HAP-1 (cell line): ENCODE measurements around the gene PCDHA1.

Experiments used
- DNase-seq, 2 experiments: peaks; one replicate each; pipeline ENCODE4 v3.0.0-alpha.2; 2016 to 2020; ENCODE audit warnings: low spot score in 2 of 2
- H3K27me3 ChIP-seq: fragments of 250-450 bp; sonication (Bioruptor Pico); 2 replicates; pipeline ENCODE4 v1.5.1; 2020; ENCODE audit warnings: low read depth, mild to moderate bottlenecking, moderate library complexity
- H3K36me3 ChIP-seq: fragments of 250-450 bp; sonication (Bioruptor Pico); replicated peaks from 2 replicates; pipeline ENCODE4 v1.5.1; 2020; ENCODE audit warnings: mild to moderate bottlenecking
- H3K4me1 ChIP-seq: fragments of 250-450 bp; sonication (Bioruptor Pico); 2 replicates; pipeline ENCODE4 v1.5.1; 2020; ENCODE audit warnings: mild to moderate bottlenecking
- H3K4me3 ChIP-seq: fragments of 250-450 bp; sonication (Bioruptor Pico); 2 replicates; pipeline ENCODE4 v1.5.1; 2020; ENCODE audit warnings: mild to moderate bottlenecking, moderate library complexity
- H3K9me3 ChIP-seq: fragments of 250-450 bp; sonication (Bioruptor Pico); 2 replicates; pipeline ENCODE4 v1.5.1; 2020; ENCODE audit warnings: mild to moderate bottlenecking, moderate library complexity
- in situ Hi-C: fragments of 300-500 bp; cut with MboI; formaldehyde crosslinking; loops from 3 replicates; pipeline ENCODE4 v1.14.3; 2020; ENCODE audit warnings: low sequenced_read_pairs, inconsistent platforms, mixed read lengths

PCDHA1 gene

DNA sequence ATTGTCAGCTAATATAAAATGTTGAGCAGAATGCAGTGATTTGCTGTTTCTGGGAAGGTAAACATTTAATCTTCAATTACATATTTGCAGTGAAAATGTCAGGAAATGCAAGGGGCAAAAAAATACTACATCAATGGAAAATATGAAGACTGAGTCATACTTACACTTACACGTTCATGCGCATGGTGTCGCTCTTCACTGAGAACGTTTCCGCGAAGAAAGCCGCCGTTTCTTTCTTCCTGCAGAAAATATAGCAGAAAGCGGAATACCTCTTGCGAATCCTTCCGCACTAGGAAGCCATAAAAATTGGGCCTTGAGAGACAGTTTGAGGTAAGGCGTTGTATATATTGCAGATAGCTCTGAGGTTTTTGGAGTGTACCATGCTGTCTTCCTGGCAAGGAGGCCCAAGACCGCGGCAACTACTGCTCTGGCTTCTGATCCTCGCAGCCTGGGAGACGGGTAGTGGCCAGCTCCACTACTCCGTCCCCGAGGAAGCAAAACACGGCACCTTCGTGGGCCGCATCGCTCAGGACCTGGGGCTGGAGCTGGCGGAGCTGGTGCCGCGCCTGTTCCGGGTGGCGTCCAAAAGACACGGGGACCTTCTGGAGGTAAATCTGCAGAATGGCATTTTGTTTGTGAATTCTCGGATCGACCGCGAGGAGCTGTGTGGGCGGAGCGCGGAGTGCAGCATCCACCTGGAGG, 96.1 kb downstream of the PCDHA1 start, which contains the start of gene PCDHA13:
Gene PCDHA13, plus strand, starts transcription at position 236 of the 702 bp plus-strand sequence. Its CDS starts 145 bp downstream, at position 381.
- DNase-seq, result no peak

DNA sequence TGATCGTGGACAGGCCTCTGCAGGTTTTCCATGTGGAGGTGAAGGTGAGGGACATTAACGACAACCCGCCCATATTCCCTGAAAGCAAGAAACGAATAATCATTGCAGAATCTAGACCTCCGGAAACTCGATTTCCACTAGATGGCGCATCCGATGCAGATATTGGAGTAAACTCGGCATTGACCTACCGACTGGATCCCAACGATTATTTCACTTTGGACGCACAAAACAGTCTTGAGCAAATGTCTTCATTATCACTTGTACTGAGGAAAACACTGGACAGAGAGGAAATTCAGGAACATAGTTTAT, 96.6 kb downstream of the PCDHA1 start:
- Histone ChIP-seq H3K36me3 (no peaks in the 10 kb centered on the region), H3K4me3 (no peak overlapping the region), H3K4me1 (no peaks in the 10 kb centered on the region), H3K9me3 (no peaks in the 10 kb centered on the region), H3K27me3 (peaks cover 12% of the 10 kb centered on the region)
- peak; percentile 25 to 71 for DNase-seq
- in situ Hi-C loops, result loop anchor here (5.0 kb wide), 1 partner anchor 160 kb away; no protein-coding TSS in a partner anchor

More for the DNA sequence above, 96.1 kb downstream of the PCDHA1 start, which contains the start of gene PCDHA13:
- Histone ChIP-seq H3K4me3 (no peak within 1 kb of the TSS), H3K9me3 (no peaks in the 10 kb centered on the region), H3K27me3 (peaks cover 12% of the 10 kb centered on the region), H3K4me1 (no peaks in the 10 kb centered on the region), H3K36me3 (no peaks in the 10 kb centered on the region)
- in situ Hi-C loops, result loop anchor here (5.0 kb wide), 1 partner anchor 160 kb away; no protein-coding TSS in a partner anchor

DNA sequence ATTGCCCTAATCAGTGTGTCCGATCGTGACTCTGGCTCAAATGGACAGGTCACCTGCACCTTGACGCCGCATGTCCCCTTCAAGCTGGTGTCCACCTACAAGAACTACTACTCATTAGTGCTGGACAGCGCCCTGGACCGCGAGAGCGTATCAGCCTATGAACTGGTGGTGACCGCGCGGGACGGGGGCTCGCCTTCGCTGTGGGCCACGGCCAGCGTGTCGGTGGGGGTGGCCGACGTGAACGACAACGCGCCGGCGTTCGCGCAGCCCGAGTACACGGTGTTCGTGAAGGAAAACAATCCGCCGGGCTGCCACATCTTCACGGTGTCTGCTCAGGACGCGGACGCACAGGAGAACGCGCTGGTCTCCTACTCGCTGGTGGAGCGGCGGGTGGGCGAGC, 97.4 kb downstream of the PCDHA1 start:
- H3K27me3 ChIP-seq, result peaks cover 12% of the 10 kb centered on the region
- H3K9me3 ChIP-seq, result no peaks in the 10 kb centered on the region
- no peaks in the 10 kb centered on the region for H3K36me3 ChIP-seq
- H3K4me1 ChIP-seq, result no peaks in the 10 kb centered on the region
- in situ Hi-C loops, result loop anchor here (5.0 kb wide), 1 partner anchor 159 kb away; no protein-coding TSS in a partner anchor
- no peak for DNase-seq
- H3K4me3 ChIP-seq, result no peak overlapping the region

DNA sequence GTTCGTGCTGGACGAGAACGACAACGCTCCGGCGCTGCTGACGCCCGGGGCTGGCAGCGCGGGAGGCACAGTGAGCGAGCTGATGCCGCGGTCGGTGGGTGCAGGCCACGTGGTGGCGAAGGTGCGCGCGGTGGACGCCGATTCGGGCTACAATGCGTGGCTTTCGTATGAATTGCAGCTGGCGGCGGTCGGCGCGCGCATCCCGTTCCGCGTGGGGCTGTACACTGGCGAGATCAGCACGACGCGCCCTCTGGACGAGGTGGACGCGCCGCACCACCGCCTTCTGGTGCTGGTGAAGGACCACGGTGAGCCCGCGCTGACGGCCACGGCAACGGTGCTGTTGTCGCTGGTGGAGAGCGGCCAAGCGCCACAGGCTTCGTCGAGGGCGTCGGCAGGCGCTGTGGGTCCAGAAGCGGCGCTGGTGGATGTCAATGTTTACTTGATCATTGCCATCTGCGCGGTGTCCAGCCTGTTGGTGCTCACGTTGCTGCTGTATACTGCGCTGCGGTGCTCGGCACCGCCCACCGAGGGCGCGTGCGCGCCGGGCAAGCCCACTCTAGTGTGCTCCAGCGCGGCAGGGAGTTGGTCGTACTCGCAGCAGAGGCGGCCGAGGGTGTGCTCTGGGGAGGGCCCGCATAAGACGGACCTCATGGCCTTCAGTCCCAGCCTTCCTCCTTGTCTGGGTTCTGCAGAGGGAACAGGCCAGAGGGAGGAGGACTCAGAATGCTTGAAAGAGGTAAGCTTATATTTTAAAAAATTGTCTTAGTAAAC, 98.2 kb downstream of the PCDHA1 start:
- H3K9me3 ChIP-seq, result no peaks in the 10 kb centered on the region
- H3K27me3 ChIP-seq, result peaks cover 11% of the 10 kb centered on the region
- no peak for DNase-seq
- H3K4me1 ChIP-seq, result no peaks in the 10 kb centered on the region
- no peaks in the 10 kb centered on the region for H3K36me3 ChIP-seq
- in situ Hi-C loops, result loop anchor here (5.0 kb wide), 1 partner anchor 158 kb away; no protein-coding TSS in a partner anchor
- no peak overlapping the region for H3K4me3 ChIP-seq

DNA sequence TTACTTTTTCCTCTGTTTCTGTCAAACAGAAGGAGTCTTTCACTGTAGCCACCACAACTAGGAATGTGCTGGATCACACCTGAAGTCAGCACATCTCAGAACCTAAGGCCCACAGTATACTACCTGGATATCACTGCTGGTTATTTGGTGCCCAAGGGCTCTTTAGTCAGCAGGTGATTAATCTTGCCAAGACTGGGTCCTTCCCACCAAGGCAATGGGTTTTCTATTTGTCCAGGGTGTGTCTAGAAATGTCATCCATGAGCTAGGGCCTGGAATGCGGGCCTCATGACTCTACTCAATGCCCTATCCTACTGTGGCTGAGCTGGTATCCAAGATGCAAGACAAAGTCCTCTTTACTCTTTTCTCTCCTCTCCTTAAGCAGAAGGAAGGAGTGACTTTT, 130.4 kb downstream of the PCDHA1 start:
- no peaks in the 10 kb centered on the region for H3K9me3 ChIP-seq
- in situ Hi-C loops, result no loop called here
- DNase-seq, result no peak
- no peaks in the 10 kb centered on the region for H3K27me3 ChIP-seq
- H3K4me3 ChIP-seq, result no peak overlapping the region
- H3K4me1 ChIP-seq, result no peaks in the 10 kb centered on the region
- no peaks in the 10 kb centered on the region for H3K36me3 ChIP-seq

DNA sequence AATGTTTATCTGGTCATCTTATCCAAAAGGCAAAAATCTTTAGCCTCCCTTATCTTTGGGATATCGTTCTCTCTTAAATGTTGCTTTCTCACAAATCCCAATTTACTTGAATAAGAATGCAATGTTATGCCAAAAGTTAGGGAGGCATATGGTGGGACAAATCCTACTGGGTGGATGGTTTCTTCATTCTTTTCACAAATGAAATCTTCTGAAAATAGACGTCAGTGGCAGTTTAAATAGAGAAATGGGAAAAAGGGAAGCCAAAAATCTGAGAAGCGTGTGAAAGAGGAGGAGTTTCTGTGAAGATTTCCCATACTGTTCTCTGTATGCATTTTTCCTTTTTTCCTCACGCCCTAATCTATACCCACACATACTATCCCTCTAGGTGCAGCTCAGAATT, 137.7 kb downstream of the PCDHA1 start:
- no peaks in the 10 kb centered on the region for H3K4me1 ChIP-seq
- DNase-seq, result no peak
- peaks cover 17% of the 10 kb centered on the region for H3K27me3 ChIP-seq
- no peak overlapping the region for H3K4me3 ChIP-seq
- in situ Hi-C loops, result no loop called here
- no peaks in the 10 kb centered on the region for H3K9me3 ChIP-seq
- H3K36me3 ChIP-seq, result no peaks in the 10 kb centered on the region

DNA sequence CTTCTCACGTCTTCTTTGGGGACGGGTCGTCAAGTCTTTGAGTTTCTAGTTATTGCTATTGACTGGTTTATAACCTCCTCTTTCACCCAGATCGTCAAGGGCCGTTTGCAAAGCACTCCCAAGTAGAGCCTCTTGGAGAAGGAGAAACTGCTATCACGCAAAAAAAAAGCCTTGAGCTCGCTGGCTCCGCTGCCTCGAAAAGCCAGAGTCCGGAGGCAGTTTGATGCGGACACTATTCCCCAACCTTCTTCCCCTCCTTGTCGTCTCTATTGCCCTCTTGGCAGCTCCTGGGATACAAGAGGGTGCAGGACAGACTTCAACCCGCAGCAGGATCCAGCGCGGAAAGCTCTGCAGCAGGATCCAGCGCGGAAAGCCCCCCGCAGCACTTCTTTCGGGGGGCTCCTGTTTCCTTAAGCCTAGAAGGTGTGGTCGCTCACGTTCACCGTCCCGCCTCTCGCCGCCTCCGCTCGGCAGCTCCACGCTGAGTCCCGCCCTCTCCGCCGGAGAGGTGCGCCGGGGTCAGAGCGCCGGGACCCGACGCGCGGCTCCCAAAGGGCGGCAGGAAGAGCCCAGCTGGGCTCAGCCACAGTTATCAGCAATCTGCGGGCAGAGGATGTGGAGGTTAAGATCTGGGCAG, 140.0 kb downstream of the PCDHA1 start, which contains the start of gene PCDHAC1:
Gene PCDHAC1, plus strand, starts transcription at position 494 of the 637 bp plus-strand sequence. CDS start 594 bp downstream, outside the sequence.
- Histone ChIP-seq H3K9me3 (no peaks in the 10 kb centered on the region), H3K4me3 (peak within 1 kb of the TSS; percentile 28), H3K36me3 (no peaks in the 10 kb centered on the region), H3K4me1 (no peaks in the 10 kb centered on the region), H3K27me3 (peaks cover 17% of the 10 kb centered on the region)
- in situ Hi-C loops, result no loop called here
- peak; percentile 31 to 49 for DNase-seq

DNA sequence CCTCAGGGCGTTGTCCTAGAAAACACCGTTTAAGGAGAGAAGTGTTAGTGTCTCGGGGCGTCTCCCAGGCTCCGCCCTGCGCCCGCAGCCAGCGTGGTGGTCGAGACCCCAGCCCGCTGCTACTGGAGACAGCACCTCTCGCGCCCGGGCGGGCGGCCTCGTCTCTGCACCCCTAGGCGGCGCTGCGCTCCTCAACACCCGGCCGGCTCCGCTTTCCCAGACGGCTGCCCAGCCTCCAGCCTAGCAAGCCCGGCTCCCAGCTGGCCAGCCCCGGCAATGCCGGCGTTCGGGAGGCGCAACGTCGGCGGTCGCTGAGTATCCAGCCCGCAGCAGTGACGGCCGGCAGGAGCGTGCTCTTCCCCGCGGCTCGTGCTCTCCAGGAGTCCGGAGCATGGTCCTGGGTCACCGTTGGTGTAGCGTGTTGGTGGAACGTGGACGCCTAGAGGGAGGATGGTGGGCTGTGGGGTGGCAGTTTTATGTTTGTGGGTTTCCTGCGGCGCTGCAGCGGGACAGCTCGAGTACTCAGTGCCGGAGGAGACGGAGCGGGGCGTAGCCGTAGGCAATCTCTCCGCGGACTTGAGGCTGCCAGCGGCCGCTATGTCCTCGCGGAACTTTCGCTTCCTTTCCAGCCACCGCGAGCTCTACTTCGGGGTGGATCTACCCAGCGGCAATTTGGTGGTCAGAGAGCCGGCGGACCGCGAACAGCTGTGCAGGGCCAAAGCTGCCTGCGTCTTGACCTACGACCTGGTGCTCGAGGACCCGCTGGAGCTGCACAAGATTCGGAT, 140.7 kb downstream of the PCDHA1 start:
- Histone ChIP-seq H3K9me3 (no peaks in the 10 kb centered on the region), H3K4me1 (no peaks in the 10 kb centered on the region), H3K36me3 (no peaks in the 10 kb centered on the region), H3K4me3 (peak overlapping the region; percentile 28), H3K27me3 (peaks cover 17% of the 10 kb centered on the region)
- peak; percentile 61 to 90 for DNase-seq
- in situ Hi-C loops, result no loop called here

DNA sequence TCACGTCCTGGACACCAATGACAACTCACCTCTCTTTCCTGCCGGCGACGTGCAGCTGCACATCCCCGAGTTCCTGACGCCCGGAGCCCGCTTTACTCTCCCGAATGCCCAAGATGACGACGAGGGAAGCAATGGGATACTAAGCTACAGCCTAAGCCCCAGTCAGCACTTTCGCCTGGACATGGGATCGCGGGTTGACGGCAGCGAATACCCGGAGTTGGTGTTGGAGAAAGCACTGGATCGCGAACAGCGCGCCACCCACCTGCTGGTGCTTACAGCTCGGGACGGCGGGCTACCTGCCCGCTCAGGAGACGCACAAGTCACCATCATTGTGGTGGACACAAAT, 141.3 kb downstream of the PCDHA1 start:
- H3K27me3 ChIP-seq, result peaks cover 17% of the 10 kb centered on the region
- no peak overlapping the region for H3K4me3 ChIP-seq
- no peaks in the 10 kb centered on the region for H3K36me3 ChIP-seq
- no peaks in the 10 kb centered on the region for H3K4me1 ChIP-seq
- H3K9me3 ChIP-seq, result no peaks in the 10 kb centered on the region
- no peak for DNase-seq
- in situ Hi-C loops, result no loop called here

DNA sequence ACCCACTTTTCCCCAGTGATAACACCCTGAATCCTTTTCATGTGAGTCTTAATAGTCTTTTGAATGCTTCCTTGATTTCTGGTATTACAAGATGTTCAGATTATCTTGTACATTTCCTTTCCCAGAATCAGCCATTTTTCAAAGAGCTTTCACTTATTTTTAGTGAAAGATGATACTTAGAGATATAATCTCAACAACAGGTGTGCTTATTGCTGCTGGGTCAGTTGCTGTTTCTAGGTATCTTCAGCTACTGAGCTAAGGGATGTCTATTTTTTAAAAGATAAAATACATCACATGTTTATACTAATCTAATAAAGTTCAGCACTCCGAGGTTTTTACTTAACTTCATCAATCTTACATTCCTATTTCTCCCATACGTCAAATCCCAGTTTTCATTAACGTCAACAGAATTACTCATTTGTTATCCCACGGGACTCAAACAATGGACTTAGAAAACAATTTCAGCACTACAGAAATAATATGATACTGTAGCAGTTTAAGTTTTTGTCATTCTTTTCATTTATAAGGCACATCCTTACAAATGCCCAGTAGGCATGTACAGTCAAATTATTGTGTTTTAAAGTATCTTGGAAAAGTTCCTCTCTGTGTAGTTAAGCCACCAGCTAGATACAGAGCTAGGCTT, 149.1 kb downstream of the PCDHA1 start:
- Histone ChIP-seq H3K4me1 (no peaks in the 10 kb centered on the region), H3K27me3 (no peaks in the 10 kb centered on the region), H3K9me3 (no peaks in the 10 kb centered on the region), H3K4me3 (no peak overlapping the region), H3K36me3 (no peaks in the 10 kb centered on the region)
- in situ Hi-C loops, result no loop called here
- DNase-seq, result no peak

DNA sequence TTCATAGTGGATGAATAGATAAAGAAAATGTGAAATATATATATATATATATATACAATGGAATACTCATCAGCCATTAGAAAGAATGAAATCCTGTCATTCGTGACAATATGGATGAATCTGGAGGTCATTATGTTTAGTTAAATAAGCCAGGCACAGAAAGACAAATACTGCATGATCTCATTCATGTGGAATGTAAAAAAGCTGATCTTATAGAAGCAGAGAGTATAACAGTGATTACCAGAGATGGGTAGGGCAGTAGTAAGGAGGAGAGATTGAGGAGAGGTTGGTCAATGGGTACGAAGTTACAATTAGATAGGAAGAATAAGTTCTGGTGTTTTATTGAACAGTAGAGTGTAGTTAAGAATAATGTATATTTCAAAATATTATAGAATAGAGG, 160.6 kb downstream of the PCDHA1 start:
- Histone ChIP-seq H3K27me3 (no peaks in the 10 kb centered on the region), H3K4me3 (no peak overlapping the region), H3K36me3 (no peaks in the 10 kb centered on the region), H3K9me3 (no peaks in the 10 kb centered on the region), H3K4me1 (no peaks in the 10 kb centered on the region)
- DNase-seq, result no peak
- in situ Hi-C loops, result no loop called here

DNA sequence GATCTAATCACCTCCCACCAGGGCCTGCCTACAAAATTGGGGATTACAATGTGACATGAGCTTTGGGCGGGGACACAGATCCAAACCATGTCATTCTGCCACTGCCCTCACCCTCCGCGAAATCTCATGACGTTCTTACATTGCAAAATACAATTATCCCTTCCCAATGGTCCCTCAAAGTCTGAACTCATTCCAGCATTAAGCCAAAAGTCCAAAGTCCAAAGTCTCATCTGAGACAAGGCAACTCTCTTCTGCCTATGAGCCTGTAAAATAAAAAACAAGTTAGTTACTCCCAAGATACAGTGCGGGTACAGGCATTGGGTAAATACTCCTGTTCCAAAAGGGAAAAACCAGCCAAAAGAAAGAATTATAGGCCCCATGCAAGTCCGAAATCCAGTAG, 165.7 kb downstream of the PCDHA1 start:
- Histone ChIP-seq H3K4me3 (no peak overlapping the region), H3K36me3 (no peaks in the 10 kb centered on the region), H3K4me1 (no peaks in the 10 kb centered on the region), H3K27me3 (no peaks in the 10 kb centered on the region), H3K9me3 (no peaks in the 10 kb centered on the region)
- no peak for DNase-seq
- in situ Hi-C loops, result no loop called here

DNA sequence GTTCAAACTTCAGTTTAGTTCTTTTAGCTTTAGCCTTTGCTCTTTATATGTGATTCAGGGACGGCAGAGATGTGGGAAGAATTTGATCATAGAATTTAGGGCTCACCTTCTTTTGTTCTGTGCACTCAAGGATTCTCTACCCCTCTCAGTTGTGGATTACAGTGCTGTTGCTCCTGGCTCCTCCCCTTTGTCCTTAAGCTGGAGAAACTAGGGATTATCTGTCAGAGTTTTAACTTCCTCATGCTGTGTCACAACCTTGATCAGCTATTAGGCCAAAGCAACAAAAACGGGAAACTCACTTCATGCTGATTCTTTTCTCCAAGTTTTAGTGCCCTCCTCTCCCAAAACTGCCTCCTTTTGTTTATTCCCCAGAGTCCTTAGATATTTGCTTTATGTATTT, 167.3 kb downstream of the PCDHA1 start:
- in situ Hi-C loops, result no loop called here
- DNase-seq, result no peak
- H3K36me3 ChIP-seq, result no peaks in the 10 kb centered on the region
- H3K4me1 ChIP-seq, result no peaks in the 10 kb centered on the region
- H3K27me3 ChIP-seq, result no peaks in the 10 kb centered on the region
- no peaks in the 10 kb centered on the region for H3K9me3 ChIP-seq
- no peak overlapping the region for H3K4me3 ChIP-seq
